Calu3 (cell line): ENCODE data around the gene NRL. TPM values are rescaled to one million over a fixed set of nuclear protein-coding genes. Genes with fewer than 3 reads are reported as not detected.

ENCODE experiments used
- BruUV-seq: library from RNA; stranded (reverse); fragments of 400-500 nt; replicated peaks from 2 replicates; lab custom pipeline; 2021; lab: Mats Ljungman, UMichigan
- CTCF ChIA-PET: fragments of 300-600 bp; sonication (Branson Sonifier 250); formaldehyde crosslinking; loops from one replicate; lab custom pipeline; 2022; ENCODE audit warnings: antibody characterized with exemption; lab: Charles Lee
- DNase-seq: peaks from one replicate; pipeline ENCODE4 v3.0.0; 2022
- H3K27ac Mint-ChIP-seq: one replicate; pipeline ENCODE4 v1.8.0; 2022; ENCODE audit warnings: mixed read lengths; ENCODE audit not compliant: unreplicated experiment
- H3K27me3 Mint-ChIP-seq: one replicate; pipeline ENCODE4 v1.8.0; 2022; ENCODE audit warnings: mixed read lengths; ENCODE audit not compliant: unreplicated experiment
- H3K36me3 Mint-ChIP-seq: one replicate; pipeline ENCODE4 v1.8.0; 2022; ENCODE audit warnings: mild to moderate bottlenecking, moderate library complexity, mixed read lengths; ENCODE audit not compliant: insufficient read depth, unreplicated experiment
- H3K4me1 Mint-ChIP-seq: one replicate; pipeline ENCODE4 v1.8.0; 2022; ENCODE audit warnings: mild to moderate bottlenecking, low read depth, mixed read lengths; ENCODE audit not compliant: unreplicated experiment
- H3K4me3 Mint-ChIP-seq: one replicate; pipeline ENCODE4 v1.8.0; 2022; ENCODE audit warnings: mild to moderate bottlenecking, low read depth, moderate library complexity, mixed read lengths; ENCODE audit not compliant: unreplicated experiment
- H3K9me3 Mint-ChIP-seq: one replicate; pipeline ENCODE4 v1.8.0; 2022; ENCODE audit warnings: low read depth, mixed read lengths; ENCODE audit not compliant: unreplicated experiment
- intact Hi-C: fragments of 100-400 bp; cut with micrococcal nuclease; formaldehyde crosslinking; loops from one replicate; pipeline ENCODE4 v1.10.0; 2022; ENCODE audit not compliant: unreplicated experiment
- total RNA-seq: library from RNA; stranded (reverse); gene quantifications from 2 replicates; pipeline ENCODE4 v1.2.3, GENCODE V29; 2022
- TF ChIP-seq, protein P1 (sequence below): fragments of 200-600 bp; IDR thresholded peaks from one replicate; pipeline ENCODE4 v1.8.0; 2022; ENCODE audit warnings: antibody characterized with exemption; ENCODE audit not compliant: unreplicated experiment

The NRL gene
- total RNA-seq, 1 experiment from 2014 or later: 2.3 TPM

DNA sequence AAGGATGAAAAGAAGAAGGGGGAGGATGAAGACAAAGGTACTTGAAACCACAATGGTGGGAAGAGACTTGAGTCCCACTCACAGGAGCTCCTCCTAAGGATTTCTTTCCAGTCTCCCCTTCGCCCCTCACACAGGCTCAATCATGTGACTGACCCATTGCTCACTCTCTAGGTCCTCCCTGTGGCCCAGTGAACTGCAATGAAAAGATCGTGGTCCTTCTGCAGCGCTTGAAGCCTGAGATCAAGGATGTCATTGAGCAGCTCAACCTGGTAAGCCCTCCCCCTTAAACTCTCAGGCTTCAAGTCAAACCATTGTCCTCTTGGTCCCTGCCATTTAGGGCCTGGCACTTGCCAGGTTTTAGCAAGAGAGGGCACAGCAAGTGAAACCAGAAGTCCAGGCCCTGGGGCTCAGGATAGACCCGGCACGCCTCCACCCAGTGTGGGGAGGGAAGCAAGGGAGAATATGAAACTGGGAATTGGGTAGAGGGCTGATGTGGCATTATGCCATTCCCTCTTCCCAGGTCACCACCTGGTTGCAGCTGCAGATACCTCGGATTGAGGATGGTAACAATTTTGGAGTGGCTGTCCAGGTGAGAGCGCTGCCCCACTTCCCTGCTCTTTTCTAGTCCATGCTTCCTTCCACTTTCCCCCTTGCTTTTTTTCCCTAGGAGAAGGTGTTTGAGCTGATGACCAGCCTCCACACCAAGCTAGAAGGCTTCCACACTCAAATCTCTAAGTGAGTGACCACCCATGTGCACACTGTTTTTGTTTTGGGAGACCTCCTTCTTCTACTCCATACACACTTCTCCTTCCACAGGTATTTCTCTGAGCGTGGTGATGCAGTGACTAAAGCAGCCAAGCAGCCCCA is 23.0 kb upstream of the NRL start:
- TF ChIP-seq, protein P1, sequence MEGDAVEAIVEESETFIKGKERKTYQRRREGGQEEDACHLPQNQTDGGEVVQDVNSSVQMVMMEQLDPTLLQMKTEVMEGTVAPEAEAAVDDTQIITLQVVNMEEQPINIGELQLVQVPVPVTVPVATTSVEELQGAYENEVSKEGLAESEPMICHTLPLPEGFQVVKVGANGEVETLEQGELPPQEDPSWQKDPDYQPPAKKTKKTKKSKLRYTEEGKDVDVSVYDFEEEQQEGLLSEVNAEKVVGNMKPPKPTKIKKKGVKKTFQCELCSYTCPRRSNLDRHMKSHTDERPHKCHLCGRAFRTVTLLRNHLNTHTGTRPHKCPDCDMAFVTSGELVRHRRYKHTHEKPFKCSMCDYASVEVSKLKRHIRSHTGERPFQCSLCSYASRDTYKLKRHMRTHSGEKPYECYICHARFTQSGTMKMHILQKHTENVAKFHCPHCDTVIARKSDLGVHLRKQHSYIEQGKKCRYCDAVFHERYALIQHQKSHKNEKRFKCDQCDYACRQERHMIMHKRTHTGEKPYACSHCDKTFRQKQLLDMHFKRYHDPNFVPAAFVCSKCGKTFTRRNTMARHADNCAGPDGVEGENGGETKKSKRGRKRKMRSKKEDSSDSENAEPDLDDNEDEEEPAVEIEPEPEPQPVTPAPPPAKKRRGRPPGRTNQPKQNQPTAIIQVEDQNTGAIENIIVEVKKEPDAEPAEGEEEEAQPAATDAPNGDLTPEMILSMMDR: no peak
- BruUV-seq: TSS peak; percentile 77
- H3K4me1 Mint-ChIP-seq: peaks cover 30% of the 10 kb centered on the region
- H3K36me3 Mint-ChIP-seq: peaks cover 62% of the 10 kb centered on the region
- intact Hi-C loops: no loop called here
- no peaks in the 10 kb centered on the region for H3K27me3 Mint-ChIP-seq
- no peak for DNase-seq
- CTCF ChIA-PET: interaction anchor here (1.0 to 2.5 kb wide), 3 partner anchors 23 to 29 kb away, joined by 3 to 9 read pairs (median 9); partner anchors contain the start of genes DCAF11, IRF9 and NRL
- H3K4me3 Mint-ChIP-seq: peak overlapping the region; percentile 82
- no peaks in the 10 kb centered on the region for H3K9me3 Mint-ChIP-seq
- H3K27ac Mint-ChIP-seq: no peak overlapping the region

DNA sequence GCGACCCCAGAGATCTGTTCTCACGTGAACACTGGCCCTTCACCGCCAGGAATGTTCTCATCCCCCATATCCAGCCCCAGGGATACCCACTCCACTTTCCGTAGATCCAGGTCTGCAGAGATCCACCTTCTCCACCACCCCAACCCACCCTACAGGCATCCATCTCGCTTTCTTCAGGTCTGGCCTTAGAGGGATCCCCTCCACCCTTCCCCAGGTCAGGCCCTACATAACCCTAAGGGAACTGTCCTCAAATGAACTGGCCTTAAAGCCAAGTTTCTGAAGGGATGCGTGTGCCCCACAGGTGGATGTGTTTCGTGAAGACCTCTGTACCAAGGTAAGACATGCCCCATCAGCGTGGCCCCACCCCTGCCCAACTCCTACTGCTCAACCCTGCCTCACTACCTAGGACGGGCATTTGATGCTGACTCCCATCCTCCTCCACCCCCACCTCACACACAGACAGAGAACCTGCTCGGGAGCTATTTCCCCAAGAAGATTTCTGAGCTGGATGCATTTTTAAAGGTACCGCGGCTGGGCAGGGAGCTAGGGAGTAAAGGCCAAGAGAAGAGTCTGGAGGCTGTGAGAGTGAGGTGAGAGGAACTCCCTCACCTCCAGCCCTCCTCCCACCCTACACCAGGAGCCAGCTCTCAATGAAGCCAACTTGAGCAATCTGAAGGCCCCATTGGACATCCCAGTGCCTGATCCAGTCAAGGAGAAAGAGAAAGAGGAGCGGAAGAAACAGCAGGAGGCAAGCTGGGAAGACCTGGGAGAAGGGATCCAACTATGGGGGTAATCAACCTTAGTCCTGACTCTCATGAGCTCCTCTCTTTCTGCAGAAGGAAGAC is 22.2 kb upstream of the NRL start:
- H3K9me3 Mint-ChIP-seq: no peaks in the 10 kb centered on the region
- no peaks in the 10 kb centered on the region for H3K27me3 Mint-ChIP-seq
- CTCF ChIA-PET: interaction anchor here (1.0 to 2.5 kb wide), 4 partner anchors 10 to 28 kb away, joined by 3 to 9 read pairs (median 7); partner anchors contain the start of genes DCAF11, IRF9, NRL and RNF31
- H3K36me3 Mint-ChIP-seq: peaks cover 54% of the 10 kb centered on the region
- intact Hi-C loops: no loop called here
- no peak for DNase-seq
- H3K4me3 Mint-ChIP-seq: peak overlapping the region; percentile 82
- TF ChIP-seq, protein P1: no peak
- H3K4me1 Mint-ChIP-seq: peaks cover 30% of the 10 kb centered on the region
- peak overlapping the region; percentile 46 for H3K27ac Mint-ChIP-seq
- BruUV-seq: no TSS peak

DNA sequence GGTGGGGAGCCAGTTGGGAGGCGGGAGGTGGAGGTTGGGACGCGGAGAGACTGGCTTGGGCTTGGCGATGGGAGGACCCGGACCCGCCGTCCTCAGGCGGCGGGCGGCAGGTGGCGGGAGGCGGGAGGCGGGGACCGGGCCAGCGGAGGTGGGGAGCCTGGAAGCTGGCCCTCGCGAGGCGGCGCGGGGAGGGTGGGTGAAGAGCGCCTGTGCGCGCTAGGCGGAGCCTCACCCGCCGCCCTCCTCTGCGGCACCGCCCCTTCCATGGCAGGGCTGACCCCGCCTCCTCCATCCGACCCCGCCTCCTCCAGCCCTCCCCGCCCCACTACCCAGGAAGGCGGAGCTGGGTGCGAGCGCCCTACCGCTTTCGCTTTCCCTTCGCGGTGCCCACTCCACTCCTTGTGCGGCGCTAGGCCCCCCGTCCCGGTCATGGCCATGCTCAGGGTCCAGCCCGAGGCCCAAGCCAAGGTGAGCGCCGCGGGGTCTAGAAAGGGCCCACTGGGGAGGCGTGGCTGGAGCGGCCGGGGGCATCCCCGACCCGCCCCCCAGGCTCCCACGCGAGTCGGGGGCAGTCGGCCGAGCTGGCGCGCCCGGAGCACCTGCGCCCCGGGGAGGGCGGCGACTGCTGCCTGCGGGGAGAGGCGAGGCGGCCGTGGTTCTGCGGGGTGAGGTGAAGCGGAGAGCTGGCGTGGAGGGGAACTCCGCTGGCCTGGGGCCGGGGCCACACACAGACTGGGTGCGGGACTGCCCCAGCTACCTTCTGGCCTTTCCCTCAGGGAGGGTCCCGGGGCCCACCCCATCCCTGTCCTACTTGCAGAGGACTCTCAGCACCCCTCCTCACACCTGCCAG is 21.3 kb upstream of the NRL start, which contains the start of gene PSME1:
TSS of gene PSME1 (plus strand) at position 361 of the 850 bp plus-strand sequence. CDS start at position 430, 69 bp downstream.
- Mint-ChIP-seq H3K4me1 (peaks cover 30% of the 10 kb centered on the region), H3K27me3 (no peaks in the 10 kb centered on the region), H3K9me3 (no peaks in the 10 kb centered on the region), H3K27ac (peak within 1 kb of the TSS; percentile 69), H3K36me3 (peaks cover 46% of the 10 kb centered on the region), H3K4me3 (peak within 1 kb of the TSS; percentile 82)
- peak; percentile 96 for DNase-seq
- BruUV-seq: no TSS peak
- intact Hi-C loops: no loop called here
- CTCF ChIA-PET: interaction anchor here (0.9 to 2.5 kb wide), 7 partner anchors 11 to 56 kb away, joined by 3 to 9 read pairs (median 5); partner anchors contain the start of genes DCAF11, IRF9, NRL and PCK2
- TF ChIP-seq, protein P1: no peak
